Measurements from ENCODE around the gene KRT32.
"Not testable (repeated sequence)": the region's sequence is repeated elsewhere in the genome, so short reads cannot be mapped to it uniquely, and the experiment has no call there.

The KRT32 gene

GRCh38 chr17:41428591-41429291 lies 38.4 kb downstream of the KRT32 start:
- no peak for TF ChIP-seq CTCF (IDR thresholded peaks at IDR 0.05; ENCODE audit: extremely low read depth, missing control alignments)
- DNase-seq (ENCODE audit: low spot score): no peak

GRCh38 chr17:41424111-41424635 lies 43.0 kb downstream of the KRT32 start, which contains the start of gene KRT37:
KRT37 (minus strand) TSS chr17:41424585; CDS start chr17:41424523, 62 bp downstream.
- no peak for DNase-seq (ENCODE audit: low spot score)
- no peak for TF ChIP-seq CTCF (IDR thresholded peaks at IDR 0.05; ENCODE audit: extremely low read depth, missing control alignments)

- DNase-seq (ENCODE audit: low spot score): not testable (repeated sequence)
Observed at GRCh38 chr17:41422586-41422985, 44.6 kb downstream of the KRT32 start.

GRCh38 chr17:41421617-41422016 lies 45.6 kb downstream of the KRT32 start:
- TF ChIP-seq CTCF (IDR thresholded peaks at IDR 0.05; ENCODE audit: extremely low read depth, missing control alignments): no peak
- no peak for DNase-seq (ENCODE audit: low spot score)

GRCh38 chr17:41421116-41421515 lies 46.1 kb downstream of the KRT32 start:
- no peak for DNase-seq (ENCODE audit: low spot score)
- no peak for TF ChIP-seq CTCF (IDR thresholded peaks at IDR 0.05; ENCODE audit: extremely low read depth, missing control alignments)

GRCh38 chr17:41420134-41420533 lies 47.1 kb downstream of the KRT32 start:
- DNase-seq (ENCODE audit: low spot score): no peak
- TF ChIP-seq CTCF (IDR thresholded peaks at IDR 0.05; ENCODE audit: extremely low read depth, missing control alignments): no peak

- TF ChIP-seq CTCF (IDR thresholded peaks at IDR 0.05; ENCODE audit: extremely low read depth, missing control alignments): no peak
- no peak for DNase-seq (ENCODE audit: low spot score)
Observed at GRCh38 chr17:41419716-41420115, 47.5 kb downstream of the KRT32 start.

Data from GM20000 (cell line).